ENCODE results near the gene FAM83E.
"Not testable (repeated sequence)": the region's sequence is repeated elsewhere in the genome, so short reads cannot be mapped to it uniquely, and the experiment has no call there.

Gene FAM83E

GRCh38 chr19:48611872-48612271 lies 3.0 kb downstream of the FAM83E start:
- no peak for DNase-seq (ENCODE audit: low spot score)

- DNase-seq (ENCODE audit: low spot score): no peak
Observed at GRCh38 chr19:48609571-48610108, 5.2 kb downstream of the FAM83E start.

- peak; percentile 77 for DNase-seq (ENCODE audit: low spot score)
Observed at GRCh38 chr19:48608798-48609263, 6.0 kb downstream of the FAM83E start.

GRCh38 chr19:48607359-48607755 lies 7.5 kb downstream of the FAM83E start:
- DNase-seq (ENCODE audit: low spot score): no peak

DNA sequence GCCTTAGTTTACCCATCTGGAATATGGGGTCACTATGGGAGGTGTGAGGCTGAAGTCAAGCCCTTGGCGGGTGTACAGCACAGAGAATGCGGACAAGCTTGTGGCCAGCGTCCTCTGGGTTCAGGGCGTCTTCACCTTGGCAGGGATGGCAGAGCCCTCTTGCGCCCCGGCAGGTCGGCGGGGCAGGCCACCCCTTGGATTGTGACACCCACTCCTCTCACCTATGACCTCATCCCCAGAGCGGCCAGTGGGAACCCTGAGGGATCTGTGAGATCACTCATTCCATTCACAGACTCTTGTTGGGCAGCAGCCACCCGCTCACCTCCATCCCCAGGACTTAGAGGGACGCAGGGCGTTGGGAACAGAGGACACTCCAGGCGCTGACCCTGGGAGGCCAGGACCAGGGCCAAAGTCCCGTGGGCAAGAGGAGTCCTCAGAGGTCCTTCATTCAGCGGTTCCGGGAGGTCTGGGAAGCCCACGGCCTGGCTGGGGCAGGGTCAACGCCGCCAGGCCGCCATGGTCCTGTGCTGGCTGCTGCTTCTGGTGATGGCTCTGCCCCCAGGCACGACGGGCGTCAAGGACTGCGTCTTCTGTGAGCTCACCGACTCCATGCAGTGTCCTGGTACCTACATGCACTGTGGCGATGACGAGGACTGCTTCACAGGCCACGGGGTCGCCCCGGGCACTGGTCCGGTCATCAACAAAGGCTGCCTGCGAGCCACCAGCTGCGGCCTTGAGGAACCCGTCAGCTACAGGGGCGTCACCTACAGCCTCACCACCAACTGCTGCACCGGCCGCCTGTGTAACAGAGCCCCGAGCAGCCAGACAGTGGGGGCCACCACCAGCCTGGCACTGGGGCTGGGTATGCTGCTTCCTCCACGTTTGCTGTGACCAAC lies 8.2 kb downstream of the FAM83E start, which contains the start of gene SPACA4:
Gene SPACA4, plus strand, starts transcription at position 280 of the 896 bp plus-strand sequence. Its CDS starts 237 bp downstream, at position 517.
- no peak for DNase-seq (ENCODE audit: low spot score)

DNA sequence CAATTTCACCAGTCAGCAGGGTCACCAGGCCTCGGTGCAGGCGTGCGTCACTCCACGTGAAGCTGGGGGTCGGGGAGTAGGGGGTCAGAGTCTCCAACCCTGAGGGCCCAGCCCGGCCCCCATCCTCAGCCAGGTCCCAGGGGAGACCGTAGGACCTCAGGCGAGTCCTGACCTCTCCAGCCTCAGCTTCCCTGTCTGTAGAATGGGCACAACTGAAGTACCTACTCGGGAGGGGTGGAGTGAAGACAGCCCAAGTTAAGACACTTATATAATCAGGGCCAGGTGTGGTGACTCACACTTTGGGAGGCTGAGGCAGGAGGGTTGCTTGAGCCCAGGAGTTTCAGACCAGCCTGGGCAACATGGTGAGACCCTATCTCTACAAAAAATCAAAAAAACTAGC lies 11.0 kb downstream of the FAM83E start:
- DNase-seq (ENCODE audit: low spot score): no peak

GRCh38 chr19:48603449-48603848 lies 11.4 kb downstream of the FAM83E start:
- no peak for DNase-seq (ENCODE audit: low spot score)

- no peak for DNase-seq (ENCODE audit: low spot score)
Observed at GRCh38 chr19:48603001-48603400, 11.9 kb downstream of the FAM83E start.

GRCh38 chr19:48600679-48601417 lies 14.0 kb downstream of the FAM83E start:
- DNase-seq (ENCODE audit: low spot score): no peak

DNA sequence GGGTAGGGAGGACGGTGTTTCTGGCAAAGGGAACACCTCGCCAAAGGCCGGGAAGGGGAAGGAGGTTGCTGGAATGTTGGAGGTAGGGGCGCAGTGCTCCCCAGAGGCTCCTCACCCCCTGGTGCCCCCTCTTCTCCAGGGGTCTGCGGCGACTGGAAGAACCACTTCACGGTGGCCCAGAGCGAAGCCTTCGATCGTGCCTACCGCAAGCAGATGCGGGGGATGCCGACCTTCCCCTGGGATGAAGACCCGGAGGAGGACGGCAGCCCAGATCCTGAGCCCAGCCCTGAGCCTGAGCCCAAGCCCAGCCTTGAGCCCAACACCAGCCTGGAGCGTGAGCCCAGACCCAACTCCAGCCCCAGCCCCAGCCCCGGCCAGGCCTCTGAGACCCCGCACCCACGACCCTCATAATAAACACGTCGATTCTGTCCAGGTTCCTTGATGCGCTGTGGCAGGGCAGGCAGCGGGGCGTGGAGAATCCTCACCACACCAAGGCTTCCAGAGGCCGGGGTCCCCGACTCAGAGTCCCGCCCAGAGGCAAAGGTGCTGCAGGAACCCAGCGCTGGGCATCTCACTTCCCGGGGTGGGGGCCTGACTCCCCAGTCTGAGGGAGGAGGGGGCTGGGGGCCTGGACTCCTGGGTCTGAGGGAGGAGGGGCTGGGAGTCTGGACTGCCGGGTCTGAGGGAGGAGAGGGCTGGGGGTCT lies 15.7 kb downstream of the FAM83E start:
- DNase-seq (ENCODE audit: low spot score): no peak

- no peak for DNase-seq (ENCODE audit: low spot score)
Observed at GRCh38 chr19:48596679-48597465, 18.0 kb downstream of the FAM83E start.

- no peak for DNase-seq (ENCODE audit: low spot score)
Observed at GRCh38 chr19:48596237-48596636, 18.6 kb downstream of the FAM83E start.

DNA sequence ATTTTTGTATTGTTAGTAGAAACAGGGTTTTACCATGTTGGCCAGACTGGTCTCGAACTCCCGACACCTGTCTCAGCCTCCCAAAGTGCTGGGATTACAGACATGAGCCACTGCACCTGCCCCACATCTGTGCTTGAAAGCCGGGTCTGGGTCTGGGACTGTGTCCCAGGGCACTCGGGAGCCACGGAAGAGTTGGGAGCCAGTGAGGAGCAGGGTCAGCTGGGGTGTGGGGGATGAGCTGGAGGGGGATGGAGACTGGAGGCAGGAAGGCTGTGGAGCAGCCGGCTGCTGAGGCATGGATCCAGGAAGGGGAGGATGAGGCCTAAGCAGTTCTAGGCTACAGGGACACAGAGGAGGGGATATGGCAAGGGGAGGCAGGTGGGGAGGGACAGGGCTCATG lies 19.0 kb downstream of the FAM83E start:
- no peak for DNase-seq (ENCODE audit: low spot score)

- no peak for DNase-seq (ENCODE audit: low spot score)
Observed at GRCh38 chr19:48595171-48595570, 19.7 kb downstream of the FAM83E start.

DNA sequence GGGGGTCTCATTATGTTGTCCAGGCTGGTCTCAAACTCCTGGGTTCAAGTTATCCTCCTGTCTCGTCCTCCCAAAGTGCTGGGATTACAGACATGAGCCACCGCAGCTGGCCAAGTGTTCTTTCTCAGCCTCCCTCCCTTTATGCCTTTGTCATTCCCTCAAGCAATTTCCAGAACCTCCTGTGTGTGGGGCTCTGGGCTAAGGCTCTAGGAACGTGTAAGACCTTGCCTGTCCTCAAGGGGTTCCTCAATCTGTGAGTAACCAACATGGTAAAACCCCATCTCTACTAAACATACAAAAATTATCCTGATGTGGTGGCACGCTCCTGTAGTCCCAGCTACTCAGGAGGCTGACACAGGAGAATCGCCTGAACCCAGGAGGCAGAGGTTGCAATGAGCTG lies 23.9 kb downstream of the FAM83E start:
- no peak for DNase-seq (ENCODE audit: low spot score)

DNA sequence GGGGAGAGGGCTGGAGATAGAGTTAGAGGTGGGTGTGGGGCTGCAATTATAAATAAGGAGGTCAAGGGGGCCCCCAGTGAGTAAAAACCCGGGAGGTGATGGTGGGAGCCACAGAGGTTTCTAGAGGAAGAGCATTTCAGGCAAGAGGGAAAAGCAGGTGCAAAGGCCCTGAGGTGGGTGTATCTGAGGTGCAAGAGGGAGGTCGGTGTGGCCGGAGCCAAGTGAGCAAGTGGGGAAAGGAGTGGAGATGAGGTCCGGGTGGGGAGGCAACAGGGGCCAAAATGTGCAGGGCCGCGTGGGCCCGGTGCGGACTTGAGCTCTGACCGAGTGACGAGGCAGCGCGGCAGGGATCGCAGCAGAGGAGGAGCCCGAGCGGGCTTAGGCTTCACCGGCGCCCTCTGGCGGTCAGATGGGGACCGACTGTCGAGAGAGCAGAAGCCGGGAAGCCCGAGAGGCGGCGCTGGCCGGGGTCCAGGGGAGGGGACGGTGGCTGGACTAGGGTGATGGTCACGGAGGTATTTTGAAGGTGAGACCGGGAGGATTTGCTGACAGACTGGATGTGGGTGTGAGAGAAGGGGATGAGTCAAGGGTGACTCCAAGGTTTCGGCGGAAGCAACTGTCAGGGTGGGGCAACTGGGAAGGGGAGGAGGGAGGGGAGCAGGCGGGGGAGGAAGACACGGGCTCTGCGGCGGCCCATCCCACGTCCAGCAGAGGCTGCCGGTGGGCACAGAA lies 26.0 kb downstream of the FAM83E start:
- peak; percentile 91 for DNase-seq (ENCODE audit: low spot score)

DNA sequence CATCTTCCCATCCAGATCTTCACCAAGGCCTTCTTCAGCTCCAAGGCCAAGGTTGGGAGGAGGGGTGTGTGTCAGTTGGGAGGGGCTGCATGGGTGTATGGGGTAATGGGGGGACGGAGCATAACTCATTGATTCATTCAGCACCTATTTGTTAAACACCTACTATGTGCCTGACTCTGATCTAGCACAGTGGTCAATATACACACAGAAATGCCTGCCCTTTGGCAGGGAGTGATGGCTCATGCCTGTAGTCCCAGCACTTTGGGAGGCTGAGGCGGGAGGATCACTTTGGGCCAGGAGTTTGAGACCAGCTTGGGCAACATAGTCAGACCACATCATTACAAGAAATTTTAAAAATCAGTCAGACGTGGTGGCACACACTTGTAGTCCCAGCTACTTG lies 27.5 kb downstream of the FAM83E start:
- DNase-seq (ENCODE audit: low spot score): no peak

- no peak for DNase-seq (ENCODE audit: low spot score)
Observed at GRCh38 chr19:48582168-48582567, 32.7 kb downstream of the FAM83E start.

DNA sequence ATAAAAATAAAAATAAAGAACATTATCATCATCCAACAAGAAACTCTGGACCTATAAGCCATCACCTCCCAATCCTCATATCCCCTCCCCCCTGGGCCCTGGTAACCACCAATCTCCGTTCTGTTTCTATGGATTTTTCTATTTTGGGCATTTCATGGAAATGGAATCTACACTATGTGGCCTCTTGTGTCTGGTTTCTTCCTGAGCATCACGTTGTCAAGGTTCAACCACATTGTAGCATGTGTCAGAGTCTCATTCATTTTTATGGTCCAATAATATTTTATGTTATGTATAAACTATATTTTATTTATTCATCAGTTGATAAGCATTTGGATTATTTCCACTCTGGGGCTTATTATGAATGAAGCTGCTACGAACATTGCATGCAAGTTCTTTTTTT lies 36.0 kb downstream of the FAM83E start:
- DNase-seq (ENCODE audit: low spot score): no peak

GRCh38 chr19:48577908-48578307 lies 37.0 kb downstream of the FAM83E start:
- not testable (repeated sequence) for DNase-seq (ENCODE audit: low spot score)

Measured in AG08396 (cell line).